CD4-positive, alpha-beta T cell (primary cell): Measurements from ENCODE around the gene MOB4. TPM values are rescaled to one million over a fixed set of nuclear protein-coding genes. Genes with fewer than 3 reads are reported as not detected.

Source experiments
- ATAC-seq: fragments of 200-7000 bp; cut with Tn5 transposase; one replicate; pipeline ENCODE4 v1.10.0; 2022; ENCODE audit warnings: mild to moderate bottlenecking; ENCODE audit not compliant: poor library complexity
- CTCF ChIA-PET: fragments of 350-600 bp; sonication (Branson Sonifier 250); formaldehyde crosslinking; loops from one replicate; lab custom pipeline; 2021; ENCODE audit warnings: antibody characterized with exemption, inconsistent platforms; lab: Charles Lee
- POLR2A ChIA-PET: fragments of 350-600 bp; sonication (Branson Sonifier 250); formaldehyde crosslinking; loops from one replicate; lab custom pipeline; 2021; ENCODE audit warnings: antibody characterized with exemption, inconsistent platforms; lab: Charles Lee
- DNase-seq, 14 experiments: peaks; one replicate each; pipeline ENCODE4 v3.0.0-alpha.2; 2013 to 2020; ENCODE audit warnings: mixed read lengths in 2 of 14
- H3K27ac ChIP-seq, 2 donors: one replicate each; pipeline versions ENCODE4 v1.5.1 to v1.7.0; 2013; ENCODE audit warnings: low read length in 2 of 2, low read depth in 1 of 2, mild to moderate bottlenecking in 1 of 2
- H3K27me3 ChIP-seq, 2 experiments: 1 replicate in 1 of 2; 2 replicates in 1 of 2; pipeline versions ENCODE4 v1.6.1 to v1.7.0; 2013; ENCODE audit warnings: low read length in 2 of 2, control low read depth in 1 of 2, mild to moderate bottlenecking in 1 of 2, moderate library complexity in 1 of 2; ENCODE audit not compliant: insufficient read depth in 2 of 2, control insufficient read depth in 1 of 2
- H3K36me3 ChIP-seq: one replicate; pipeline ENCODE4 v1.6.1; 2013; ENCODE audit warnings: low read length, control low read depth; ENCODE audit not compliant: insufficient read depth
- H3K4me1 ChIP-seq: one replicate; pipeline ENCODE4 v1.6.1; 2013; ENCODE audit warnings: low read length, control low read depth; ENCODE audit not compliant: insufficient read depth
- H3K4me3 ChIP-seq: one replicate; pipeline ENCODE4 v1.5.1; 2013; ENCODE audit warnings: mild to moderate bottlenecking, low read length, moderate library complexity
- H3K9me3 ChIP-seq, 2 experiments: 1 replicate in 1 of 2; 2 replicates in 1 of 2; pipeline versions ENCODE4 v1.6.1 to v1.7.0; 2013; ENCODE audit warnings: low read length in 2 of 2, mild to moderate bottlenecking in 2 of 2, control low read depth in 1 of 2, moderate library complexity in 1 of 2; ENCODE audit not compliant: control insufficient read depth in 1 of 2, insufficient read depth in 1 of 2
- H3K27ac Mint-ChIP-seq: one replicate; pipeline ENCODE4 v1.8.0; 2020; ENCODE audit warnings: mixed read lengths
- H3K27me3 Mint-ChIP-seq: one replicate; pipeline ENCODE4 v1.8.0; 2021; ENCODE audit warnings: mixed read lengths
- H3K36me3 Mint-ChIP-seq: one replicate; pipeline ENCODE4 v1.8.0; 2021; ENCODE audit warnings: low read depth, mixed read lengths
- H3K4me1 Mint-ChIP-seq: one replicate; pipeline ENCODE4 v1.8.0; 2021; ENCODE audit warnings: low read depth, mixed read lengths
- H3K4me3 Mint-ChIP-seq: one replicate; pipeline ENCODE4 v1.8.0; 2020; ENCODE audit warnings: mild to moderate bottlenecking, mixed read lengths
- H3K9me3 Mint-ChIP-seq: one replicate; pipeline ENCODE4 v1.8.0; 2020; ENCODE audit warnings: mixed read lengths
- CTCF ChIP-seq: fragments of 200-600 bp; IDR thresholded peaks from one replicate; pipeline ENCODE4 v1.8.0; 2022; ENCODE audit warnings: antibody characterized with exemption, mild to moderate bottlenecking
- intact Hi-C, 2 experiments: fragments of 100-400 bp; cut with DNase I in 1 of 2; cut with micrococcal nuclease in 1 of 2; formaldehyde crosslinking; loops; one replicate each; pipeline versions ENCODE4 v1.15.1 to v1.9.0; 2023 to 2025; cut with DNase I, micrococcal nuclease
- polyA plus RNA-seq, 2 donors: library from polyadenylated mRNA; unstranded; fragments of 120-200 nt; gene quantifications; one replicate each; pipeline ENCODE4 v1.2.1, GENCODE V29; 2013
- total RNA-seq, 174 experiments: library from RNA in 2 of 174; stranded (reverse) in 2 of 174; gene quantifications; one replicate each; pipeline ENCODE4 v1.2.3 and lab custom pipeline; 2021 to 2026

The MOB4 gene
- total RNA-seq, result 10 to 100 TPM; 28.4 to 29.8 TPM
- polyA plus RNA-seq (2013, experiment 1 of 2), result 28.1 TPM
- polyA plus RNA-seq (2013, experiment 2 of 2), result 32.8 TPM
- total RNA-seq (lab: John Stamatoyannopoulos, UW), result 11.3 to 33.5 (median 24.4) reads per million in 172 experiments

GRCh38 chr2:197515739-197516392 is at the start of gene MOB4:
Gene MOB4 (plus strand): TSS chr2:197516066. CDS start chr2:197516087, 21 bp downstream.
- Histone ChIP-seq H3K4me1 (peaks cover 22% of the 10 kb centered on the region), H3K27ac (peak within 1 kb of the TSS; percentile 86 to 91), H3K9me3 (peaks cover 0 to under 1% of the 10 kb centered on the region in 2 experiments), H3K36me3 (peaks cover 11% of the 10 kb centered on the region), H3K4me3 (peak within 1 kb of the TSS; percentile 77), H3K27me3 (no peaks in the 10 kb centered on the region)
- Mint-ChIP-seq H3K4me1 (peaks cover 46% of the 10 kb centered on the region), H3K27ac (peak within 1 kb of the TSS; percentile 89), H3K36me3 (peaks cover 30% of the 10 kb centered on the region), H3K9me3 (no peaks in the 10 kb centered on the region), H3K27me3 (no peaks in the 10 kb centered on the region), H3K4me3 (peak within 1 kb of the TSS; percentile 98)
- ATAC-seq (peak; percentile 89), DNase-seq (peak; percentile 88 to 97 (median 92))
- ChIA-PET POLR2A (interaction anchor here (0.6 to 7.5 kb wide), 17 partner anchors 9 to 787 kb away, joined by 3 to 219 read pairs (median 4); partner anchors contain the start of genes COQ10B, GTF3C3, HSPD1 and HSPE1), CTCF (interaction anchor here (1.6 kb wide), 1 partner anchor 10 kb away, joined by 5 read pairs; no protein-coding TSS in a partner anchor)
- no peak for TF ChIP-seq CTCF
- intact Hi-C loops, result loop anchor here (1.0 to 5.0 kb wide), 4 partner anchors 16 to 191 kb away; partner anchors contain the start of genes COQ10B (in 1 of the 2), HSPE1 (in 1 of the 2) and MARS2 (in 1 of the 2)

DNA sequence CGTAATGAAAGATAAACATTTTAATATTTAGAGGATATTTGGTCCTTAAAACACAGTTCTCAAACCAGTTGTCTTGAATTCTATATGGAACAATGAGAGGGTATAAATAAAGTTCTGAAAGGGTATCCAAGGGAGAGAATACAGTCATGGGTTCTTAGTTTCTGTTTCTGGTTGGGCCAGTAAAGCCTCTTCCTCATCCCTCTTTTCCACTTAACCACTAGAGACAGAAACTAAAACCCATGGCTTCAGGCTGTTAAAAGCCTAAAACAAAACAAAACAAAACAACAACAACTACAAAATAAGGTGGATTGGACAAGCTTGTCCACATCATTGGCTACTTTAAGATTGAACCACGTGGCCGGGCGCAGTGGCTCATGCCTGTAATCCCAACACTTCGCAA is 43.7 kb upstream of the MOB4 start:
- intact Hi-C loops, result loop anchor here in 1 of 2 experiments (5.0 kb wide), 1 partner anchor 65 kb away; no protein-coding TSS in a partner anchor
- CTCF ChIA-PET, result no interaction called here

DNA sequence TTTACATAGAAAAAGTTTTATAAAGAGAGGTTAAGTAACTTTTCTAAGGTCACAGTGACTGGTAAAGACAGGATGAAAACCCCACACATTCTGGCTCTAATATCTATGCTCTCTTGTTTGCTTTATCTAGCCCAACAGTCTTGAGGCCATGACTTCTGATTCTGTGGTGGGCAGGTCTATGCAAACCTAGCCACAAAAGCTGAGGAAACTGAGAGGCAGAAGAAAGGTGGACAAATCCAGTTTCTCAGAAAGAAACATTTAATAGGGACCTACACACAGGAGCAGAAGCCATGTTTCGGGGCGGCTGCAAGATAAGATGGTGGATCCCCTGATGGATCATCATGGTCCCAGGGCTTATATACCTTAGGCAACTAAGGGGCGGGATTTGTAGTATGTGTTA is 38.1 kb upstream of the MOB4 start:
- no peak overlapping the region for H3K4me3 Mint-ChIP-seq
- no peaks in the 10 kb centered on the region for H3K9me3 Mint-ChIP-seq
- Histone ChIP-seq H3K27ac (no peak overlapping the region), H3K9me3 (peaks cover 6 to 10% of the 10 kb centered on the region in 2 experiments), H3K27me3 (no peaks in the 10 kb centered on the region), H3K36me3 (peaks cover 63% of the 10 kb centered on the region), H3K4me1 (no peaks in the 10 kb centered on the region), H3K4me3 (no peak overlapping the region)
- intact Hi-C loops, result no loop called here
- H3K27me3 Mint-ChIP-seq, result no peaks in the 10 kb centered on the region
- no peak overlapping the region for H3K27ac Mint-ChIP-seq
- POLR2A ChIA-PET, result no interaction called here
- DNase-seq (no peak), ATAC-seq (no peak)
- no peaks in the 10 kb centered on the region for H3K4me1 Mint-ChIP-seq
- CTCF ChIA-PET, result no interaction called here
- H3K36me3 Mint-ChIP-seq, result peaks cover 84% of the 10 kb centered on the region
- TF ChIP-seq CTCF, result no peak

More for the DNA sequence above, 43.7 kb upstream of the MOB4 start:
- Mint-ChIP-seq H3K9me3 (no peaks in the 10 kb centered on the region), H3K36me3 (peaks cover 83% of the 10 kb centered on the region), H3K4me1 (no peaks in the 10 kb centered on the region), H3K4me3 (no peak overlapping the region), H3K27me3 (no peaks in the 10 kb centered on the region), H3K27ac (no peak overlapping the region)
- Histone ChIP-seq H3K27ac (no peak overlapping the region), H3K36me3 (peaks cover 94% of the 10 kb centered on the region), H3K4me1 (no peaks in the 10 kb centered on the region), H3K27me3 (no peaks in the 10 kb centered on the region), H3K9me3 (no peaks in the 10 kb centered on the region), H3K4me3 (no peak overlapping the region)
- ATAC-seq (no peak), DNase-seq (no peak)
- TF ChIP-seq CTCF, result no peak
- POLR2A ChIA-PET, result no interaction called here
